Left forelimb (tissue), 1 donor: ENCODE measurements around the gene TMEM17.
"Not testable (repeated sequence)": the region's sequence is repeated elsewhere in the genome, so short reads cannot be mapped to it uniquely, and the experiment has no call there.

Experiments
- DNase-seq: peaks from one replicate; pipeline ENCODE4 v3.0.0-alpha.2; 2018; ENCODE audit warnings: low spot score

The TMEM17 gene

GRCh38 chr2:62505750-62506420 lies at the start of gene TMEM17:
Gene TMEM17 (minus strand): TSS chr2:62506195. CDS start chr2:62506129, 66 bp downstream.
- DNase-seq = peak; percentile 95

- DNase-seq = no peak
Measured at GRCh38 chr2:62554440-62554839, 48.4 kb upstream of the TMEM17 start.

DNA sequence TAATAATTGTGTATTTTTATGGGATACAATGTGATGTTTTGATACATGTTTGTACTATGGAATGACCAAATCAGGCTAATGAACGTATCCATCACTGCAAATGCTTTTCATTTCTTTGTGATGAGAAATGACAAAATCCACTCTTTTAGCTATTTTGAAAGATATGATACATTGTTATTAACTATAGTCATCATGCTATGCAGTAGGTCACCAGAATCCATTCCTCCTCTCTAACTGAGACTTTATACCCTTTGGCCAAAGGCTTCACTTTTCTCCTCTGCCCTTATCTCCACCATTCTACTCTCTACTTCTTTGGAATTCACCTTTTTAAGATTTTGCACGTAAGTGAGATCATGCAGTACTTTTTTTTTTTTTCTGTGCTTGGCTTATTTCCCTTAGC lies 44.5 kb upstream of the TMEM17 start:
- DNase-seq = no peak

GRCh38 chr2:62547854-62548253 lies 41.9 kb upstream of the TMEM17 start:
- DNase-seq = no peak

GRCh38 chr2:62545261-62545660 lies 39.3 kb upstream of the TMEM17 start:
- DNase-seq = no peak

- no peak for DNase-seq
Measured at GRCh38 chr2:62540408-62541168, 34.6 kb upstream of the TMEM17 start.

DNA sequence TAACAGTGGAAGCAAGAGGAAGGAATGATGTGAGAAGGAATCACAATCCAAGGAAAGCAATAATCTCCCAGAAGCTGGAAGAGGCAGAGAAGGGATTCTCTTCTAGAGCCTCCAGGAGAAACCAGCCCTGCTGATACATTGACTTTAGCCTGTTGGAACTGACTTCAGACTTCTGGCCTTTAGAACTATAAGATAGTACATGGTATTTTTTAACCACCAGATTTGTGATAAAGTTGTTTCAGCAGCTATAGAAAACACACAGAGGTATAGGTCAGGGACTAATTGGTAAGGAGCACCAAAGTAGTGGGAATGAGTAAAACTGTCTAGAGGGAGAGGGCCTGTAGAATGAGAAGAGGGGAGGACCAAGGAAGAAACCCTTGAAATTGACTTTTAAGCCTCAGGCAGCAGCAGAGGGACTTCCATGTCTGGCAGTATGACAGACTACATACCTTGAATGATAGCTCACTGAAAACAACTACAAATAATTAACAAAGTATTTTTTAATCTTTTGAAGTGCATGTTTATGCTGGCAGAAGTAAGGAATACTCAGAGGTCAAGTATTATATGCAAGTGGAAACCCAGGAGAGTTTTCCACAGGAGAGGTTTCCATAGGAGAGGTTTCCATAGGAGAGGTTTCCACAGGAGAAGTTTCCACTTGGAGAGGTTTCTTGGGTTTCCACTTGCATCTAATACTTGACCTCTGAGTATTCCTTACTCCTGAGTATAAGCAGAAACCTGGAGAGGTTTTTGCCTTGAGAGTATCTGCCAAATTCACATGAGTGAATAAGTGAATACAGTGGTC lies 33.8 kb upstream of the TMEM17 start:
- DNase-seq = no peak

GRCh38 chr2:62538756-62539155 lies 32.8 kb upstream of the TMEM17 start:
- DNase-seq = no peak

DNA sequence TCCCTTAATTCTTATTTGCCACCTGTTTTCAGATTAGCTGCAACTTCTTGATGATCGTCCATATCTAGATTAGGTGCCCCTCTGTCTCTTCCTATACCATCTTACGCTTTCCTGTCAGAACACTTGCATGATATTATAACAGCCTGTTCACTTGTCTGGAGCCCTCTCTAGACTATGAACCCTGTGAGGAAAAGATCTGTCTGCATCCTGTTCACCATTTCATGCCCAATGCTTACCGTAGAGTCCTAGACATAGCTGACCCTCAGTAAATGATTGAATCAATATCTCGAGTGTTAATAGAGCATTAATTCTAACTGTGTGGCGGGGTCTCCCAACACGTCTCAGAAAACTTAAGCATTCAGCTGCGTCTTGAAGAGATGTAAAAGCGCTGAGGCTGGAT lies 31.8 kb upstream of the TMEM17 start:
- no peak for DNase-seq

- DNase-seq = no peak
Measured at GRCh38 chr2:62536873-62537547, 31.0 kb upstream of the TMEM17 start.

- not testable (repeated sequence) for DNase-seq
Measured at GRCh38 chr2:62535521-62535920, 29.5 kb upstream of the TMEM17 start.

GRCh38 chr2:62531594-62531993 lies 25.6 kb upstream of the TMEM17 start:
- DNase-seq = no peak

- DNase-seq = no peak
Measured at GRCh38 chr2:62529758-62530157, 23.8 kb upstream of the TMEM17 start.

DNA sequence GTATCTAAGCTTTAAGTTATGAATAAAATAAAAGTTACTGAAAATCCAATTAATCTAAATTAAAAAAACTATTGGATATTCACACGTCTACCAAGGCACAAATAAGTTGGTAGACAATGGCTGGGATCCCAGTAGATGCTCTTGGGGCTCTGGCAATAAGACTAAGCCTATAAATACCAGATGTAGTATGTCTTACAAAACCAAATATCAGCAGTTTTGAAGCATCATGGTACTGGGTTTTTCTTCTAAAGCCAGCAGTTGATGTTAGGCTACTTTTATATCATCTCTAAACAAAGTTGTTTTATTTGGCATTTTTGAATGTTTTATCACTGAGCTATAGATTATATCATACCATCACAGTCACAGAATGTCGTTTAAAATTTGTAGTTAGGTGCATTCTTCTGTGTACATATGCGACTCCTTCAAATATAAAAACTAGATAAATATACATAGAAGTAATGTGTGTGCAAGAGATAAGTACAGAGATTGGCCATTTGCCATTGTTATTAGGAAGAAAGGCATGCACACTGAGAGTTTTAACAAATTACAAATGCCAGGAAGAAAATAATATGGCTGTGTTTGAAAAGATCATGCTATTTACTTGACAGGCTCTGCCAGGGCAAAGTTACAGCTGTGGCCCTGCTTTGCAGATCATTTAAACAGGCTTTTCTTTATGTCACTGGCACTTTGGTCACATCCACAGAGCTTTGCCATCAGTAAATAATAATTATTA lies 21.6 kb upstream of the TMEM17 start:
- no peak for DNase-seq

DNA sequence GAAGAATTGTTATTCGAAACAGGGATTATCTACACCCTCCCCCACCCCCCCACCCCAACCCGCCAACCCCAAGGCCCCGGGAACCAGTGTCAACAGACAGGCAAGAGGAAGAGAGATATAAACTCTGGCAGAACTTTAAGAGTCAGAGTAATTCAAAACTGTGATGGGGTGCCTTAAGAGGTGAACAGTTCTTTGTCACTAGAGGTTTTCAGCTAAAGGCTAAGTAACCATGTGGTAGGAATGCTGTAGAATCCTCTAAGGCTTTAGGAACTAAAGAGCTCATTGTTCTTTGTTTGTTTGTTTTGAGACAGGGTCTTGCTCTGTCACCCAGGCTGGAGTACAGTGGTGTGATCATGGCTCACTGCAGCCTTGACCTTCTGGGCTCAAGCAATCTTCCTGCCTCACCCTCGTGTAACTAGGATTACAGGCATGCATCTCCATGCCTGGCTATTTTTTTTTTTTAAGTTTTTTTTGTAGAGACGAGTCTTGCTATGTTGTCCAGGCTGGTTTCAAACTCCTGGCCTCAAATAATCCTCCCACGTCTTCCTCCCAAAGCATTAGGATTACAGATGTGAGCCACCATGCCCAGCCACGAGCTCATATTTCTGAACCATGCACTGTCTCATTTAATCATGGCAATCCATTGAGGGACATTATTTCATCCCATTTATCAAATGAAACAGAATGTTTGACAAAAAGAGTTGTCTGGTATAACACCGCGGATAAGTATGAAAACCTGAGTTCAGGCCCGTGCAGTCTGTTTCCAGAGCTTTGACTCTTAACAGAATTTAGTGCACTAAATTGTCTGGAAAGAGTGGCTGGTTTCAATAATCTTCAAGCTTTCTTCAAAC lies 20.8 kb upstream of the TMEM17 start:
- no peak for DNase-seq

GRCh38 chr2:62525549-62526269 lies 19.7 kb upstream of the TMEM17 start:
- DNase-seq = no peak

GRCh38 chr2:62524293-62524941 lies 18.4 kb upstream of the TMEM17 start:
- DNase-seq = no peak

- not testable (repeated sequence) for DNase-seq
Measured at GRCh38 chr2:62521061-62521460, 15.1 kb upstream of the TMEM17 start.

- DNase-seq = no peak
Measured at GRCh38 chr2:62512384-62512783, 6.4 kb upstream of the TMEM17 start.
